Activated CD4-positive, CD25-positive, alpha-beta regulatory T cell treated with anti-CD3 and anti-CD28 coated beads, Interleukin-2, amount 50 U/mL, for 24 hours (primary cell): ENCODE results near the gene PPP4R3A.
A peak's percentile ranks its signal among the peaks of the same experiment; 100 is the strongest.
"Not testable (repeated sequence)": the region's sequence is repeated elsewhere in the genome, so short reads cannot be mapped to it uniquely, and the experiment has no call there.

Experiments used
- ATAC-seq, 2 donors: fragments of 150-1000 bp; cut with Tn5 transposase; one replicate each; pipeline ENCODE4 v1.10.0; 2021; ENCODE audit warnings: mild to moderate bottlenecking in 1 of 2, moderate library complexity in 1 of 2

PPP4R3A gene

GRCh38 chr14:91436266-91436665 lies 73.8 kb downstream of the PPP4R3A start:
- not testable (repeated sequence) for ATAC-seq

- no peak for ATAC-seq
These were observed 80.7 kb downstream of the PPP4R3A start for GRCh38 chr14:91429385-91429784.

- ATAC-seq, result not testable (repeated sequence)
These were observed 81.2 kb downstream of the PPP4R3A start for GRCh38 chr14:91428931-91429330.

- not testable (repeated sequence) for ATAC-seq
These were observed 84.6 kb downstream of the PPP4R3A start for GRCh38 chr14:91425531-91425944.

DNA sequence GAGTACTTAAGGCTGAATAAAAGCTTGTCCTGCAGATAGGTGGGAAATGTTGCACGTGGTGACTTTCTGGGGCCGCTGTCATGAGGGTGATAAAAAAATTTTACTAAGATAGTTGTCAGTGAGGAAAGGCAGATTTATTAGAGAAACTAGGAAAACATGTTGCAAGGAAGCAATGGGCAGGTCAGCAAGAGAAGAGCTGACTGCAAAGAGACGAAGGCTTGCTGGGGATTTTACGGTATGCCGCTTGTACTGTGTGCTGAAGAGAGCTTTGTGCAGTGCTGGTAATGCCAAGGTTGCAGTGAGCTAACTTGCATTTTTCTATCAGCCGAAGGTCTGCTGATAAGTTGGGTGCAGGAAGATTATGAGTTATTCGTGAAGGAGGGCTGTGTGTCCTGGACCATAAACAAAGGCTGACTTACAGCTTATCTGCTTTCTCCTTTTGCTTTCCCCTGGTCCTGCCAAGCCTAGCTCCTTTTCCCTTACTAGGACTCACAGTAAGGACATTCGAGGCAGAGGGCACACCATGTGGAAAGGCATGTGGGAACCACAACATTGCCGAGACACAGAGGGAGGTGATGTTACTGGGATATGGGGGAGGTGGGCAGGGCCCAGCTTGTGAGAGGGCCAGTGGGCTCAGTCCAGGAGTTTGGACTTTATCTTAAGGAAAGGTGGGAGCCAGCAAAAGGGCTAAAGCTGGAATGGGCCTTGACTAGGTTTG lies 85.1 kb downstream of the PPP4R3A start:
- ATAC-seq, result no peak

GRCh38 chr14:91420686-91421085 lies 89.4 kb downstream of the PPP4R3A start:
- no peak for ATAC-seq

DNA sequence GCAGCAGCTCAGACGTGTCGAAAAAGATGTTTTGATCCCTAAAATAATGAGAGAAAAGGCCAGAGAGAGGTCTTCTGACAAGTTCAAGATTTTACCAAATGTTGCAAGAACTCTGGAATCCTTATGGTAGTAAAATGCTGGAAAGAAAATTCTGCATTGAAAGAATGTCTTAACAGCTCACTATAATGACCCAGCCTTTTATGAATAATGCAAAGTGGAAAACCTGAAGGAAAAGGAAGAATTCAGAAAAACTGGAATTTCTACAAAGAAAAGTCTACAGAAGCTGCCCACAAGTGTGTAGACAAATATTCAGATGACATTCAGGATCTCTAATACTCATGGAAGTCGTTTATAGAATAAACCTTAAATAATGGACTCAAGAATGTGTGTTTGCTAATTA lies 90.7 kb downstream of the PPP4R3A start:
- ATAC-seq, result no peak

DNA sequence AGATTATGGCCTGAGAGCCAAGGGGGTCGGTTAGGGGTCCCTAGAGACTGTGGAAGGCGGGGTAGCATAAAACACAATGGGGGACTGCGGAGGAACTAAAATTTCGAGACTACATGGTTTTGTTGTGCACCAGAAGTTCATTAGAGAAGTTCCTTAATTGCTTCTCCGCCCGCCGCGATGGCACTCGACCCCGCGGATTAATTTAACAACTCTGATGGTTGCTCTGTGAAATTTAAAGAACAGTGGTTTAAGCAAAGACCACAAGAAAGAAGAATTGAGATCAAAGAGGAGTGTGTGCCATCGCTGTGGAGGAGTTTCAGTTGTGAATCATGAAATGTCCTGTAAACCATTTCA lies 91.1 kb downstream of the PPP4R3A start:
- ATAC-seq, result peak; percentile 9 to 12

GRCh38 chr14:91418387-91419043 lies 91.6 kb downstream of the PPP4R3A start:
- peak; percentile 20 to 22 for ATAC-seq

DNA sequence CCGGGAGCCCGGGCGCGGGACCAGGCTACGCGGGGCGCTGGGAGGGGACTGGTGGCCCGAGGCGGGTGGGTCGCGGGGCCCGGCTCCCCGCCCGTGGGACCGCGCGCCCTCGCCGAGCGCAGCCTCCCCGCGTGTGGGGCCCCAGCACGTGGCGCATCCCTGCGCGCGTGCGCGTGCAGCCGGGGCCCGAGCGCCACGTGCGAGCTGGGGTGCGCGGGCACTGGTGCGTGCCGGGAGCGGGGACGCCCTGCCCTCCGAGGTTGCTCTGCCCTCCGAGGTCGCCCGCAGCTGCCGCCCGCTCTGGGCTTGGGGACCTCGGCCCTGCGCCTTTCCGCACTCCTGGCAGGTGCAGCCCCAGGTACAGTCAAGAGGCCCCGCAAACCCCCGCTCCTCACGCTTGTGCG lies 92.1 kb downstream of the PPP4R3A start:
- ATAC-seq, result peak; percentile 37 to 42

GRCh38 chr14:91417120-91417982 lies 92.8 kb downstream of the PPP4R3A start, which contains the start of gene CCDC88C:
Gene CCDC88C, minus strand, starts transcription at chr14:91417820. Its CDS starts 130 bp downstream, at chr14:91417690.
- ATAC-seq, result peak; percentile 57 to 62

- ATAC-seq, result no peak
These were observed 93.4 kb downstream of the PPP4R3A start for GRCh38 chr14:91416744-91417119.

GRCh38 chr14:91415794-91416743 lies 94.0 kb downstream of the PPP4R3A start:
- ATAC-seq, result peak; percentile 51 to 54

GRCh38 chr14:91414475-91414833 lies 95.7 kb downstream of the PPP4R3A start:
- no peak for ATAC-seq

DNA sequence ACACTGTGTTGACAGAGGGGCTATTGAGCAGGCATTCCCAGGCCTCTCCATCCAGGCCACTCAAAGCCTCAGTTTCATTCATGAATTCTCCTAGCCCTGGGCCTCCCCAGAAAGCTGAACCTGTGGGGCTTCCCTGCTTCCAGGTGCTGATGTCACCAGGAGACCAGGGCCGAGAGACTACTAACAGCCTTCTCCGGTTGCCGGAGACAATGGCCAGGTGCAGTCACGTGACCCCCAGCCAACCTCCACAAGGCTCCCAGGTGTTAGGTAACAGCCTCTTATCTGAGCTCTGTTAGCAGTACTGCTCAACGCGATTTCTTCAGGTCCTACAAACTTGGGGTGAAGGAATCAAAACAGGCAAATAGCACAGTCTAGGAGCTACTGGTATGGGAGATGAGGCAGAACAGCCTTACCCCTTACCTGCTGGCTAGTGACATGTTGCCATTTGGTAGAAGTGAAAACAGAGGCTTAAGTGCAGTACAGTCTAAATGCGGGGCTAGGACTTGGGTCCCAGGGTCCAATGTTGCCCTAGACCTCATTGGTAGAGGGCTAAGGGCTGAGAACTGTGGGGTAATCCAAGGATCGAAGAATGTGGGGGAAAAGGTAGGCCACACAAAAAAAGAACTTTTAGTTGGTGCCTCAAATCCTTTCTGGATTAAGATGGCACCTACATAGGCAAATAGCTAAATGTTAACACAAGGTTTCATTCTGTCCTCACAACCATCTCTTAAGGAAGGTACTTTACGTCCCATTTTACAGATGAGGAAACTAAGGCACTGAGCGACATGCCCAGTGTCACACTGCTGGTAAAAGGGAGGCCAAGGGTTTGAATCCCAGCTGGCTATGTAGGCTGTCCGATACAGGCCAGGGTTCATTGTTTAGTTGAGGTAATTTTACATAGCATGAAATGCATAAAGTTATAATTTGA lies 96.3 kb downstream of the PPP4R3A start:
- no peak for ATAC-seq

DNA sequence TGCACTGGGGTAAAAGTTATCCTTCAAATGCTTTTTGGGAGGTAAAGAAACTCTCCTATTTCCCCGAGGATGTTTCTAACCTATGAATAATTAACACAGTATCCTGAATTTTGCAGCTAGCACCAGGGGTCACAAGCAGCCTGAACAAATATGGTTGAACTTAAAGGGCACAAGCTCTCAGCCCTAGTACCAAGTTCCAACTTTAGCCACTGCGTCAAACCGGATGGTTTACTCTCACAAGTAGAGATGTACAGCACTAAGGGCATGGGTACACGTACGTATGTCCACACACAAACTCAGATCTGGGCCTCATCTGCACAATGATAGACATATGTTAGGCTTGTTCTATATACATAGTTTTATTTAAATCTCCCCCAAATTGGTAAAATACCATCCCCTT lies 97.2 kb downstream of the PPP4R3A start:
- no peak for ATAC-seq

DNA sequence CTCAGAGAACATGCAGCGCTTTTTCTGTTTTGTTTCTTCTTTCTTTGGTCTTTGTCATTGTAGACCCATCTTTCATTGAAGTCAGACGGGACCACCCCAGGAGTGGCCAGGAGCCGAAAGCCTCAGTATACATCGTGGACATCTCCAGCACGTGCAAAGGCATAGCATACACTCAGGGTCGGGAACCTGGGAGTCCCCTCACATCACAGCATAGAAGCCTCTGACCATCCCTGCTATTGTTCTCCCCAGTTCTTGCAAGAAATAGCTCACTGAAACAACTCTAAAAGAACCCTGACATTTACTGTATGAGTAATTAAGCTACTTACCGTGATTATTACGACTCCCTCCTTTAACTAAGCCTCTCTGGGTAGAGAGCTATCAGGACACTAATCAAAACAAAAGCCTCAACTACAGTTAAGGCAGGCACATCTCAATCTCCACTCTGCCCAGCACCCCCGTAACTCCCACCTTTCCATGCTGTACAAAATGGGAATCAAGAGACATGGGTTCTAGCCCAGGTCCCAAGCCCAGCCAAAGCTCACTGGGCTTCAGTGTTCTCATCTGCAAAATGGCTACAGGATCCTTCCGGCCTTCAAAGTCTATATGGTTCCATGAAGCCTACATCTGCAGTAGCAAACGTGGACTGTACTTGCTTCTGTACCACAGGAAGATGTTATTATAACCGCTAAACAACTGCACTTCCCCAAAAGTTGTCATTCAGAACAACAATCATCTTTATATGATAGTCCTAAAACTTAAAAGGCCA lies 99.2 kb downstream of the PPP4R3A start:
- peak; percentile 63 to 66 for ATAC-seq

GRCh38 chr14:91409928-91410718 lies 100.0 kb downstream of the PPP4R3A start:
- peak; percentile 82 to 83 for ATAC-seq

- not testable (repeated sequence) for ATAC-seq
These were observed 100.9 kb downstream of the PPP4R3A start for GRCh38 chr14:91409240-91409639.
